Measurements from ENCODE around the gene COL12A1.

Gene COL12A1

GRCh38 chr6:75223428-75223827, 17.6 kb upstream of the COL12A1 start:
- in situ Hi-C loops (cut with HindIII; ENCODE audit: low sequenced_read_pairs): no loop called here

DNA sequence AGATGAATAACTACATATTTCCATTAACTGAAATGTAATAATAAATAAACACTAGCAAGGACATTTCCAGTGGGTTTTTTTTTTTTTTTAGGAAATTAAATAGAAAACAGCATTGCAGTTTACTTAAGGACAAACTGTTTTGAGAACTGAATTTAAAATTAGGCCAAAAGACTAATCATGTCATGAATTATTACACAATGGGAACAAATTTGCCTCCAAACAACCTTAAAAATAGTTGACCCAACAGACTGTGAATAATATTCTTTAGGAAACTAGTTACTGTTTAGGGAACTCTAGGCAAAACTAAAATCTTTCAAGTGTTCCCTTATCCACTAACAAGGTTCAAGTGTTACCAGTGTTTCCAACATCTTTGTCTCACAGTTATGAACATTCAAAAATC, 16.4 kb upstream of the COL12A1 start:
- DNase-seq (ENCODE audit: low read depth, low spot score): no peak
- in situ Hi-C loops (cut with HindIII; ENCODE audit: low sequenced_read_pairs): no loop called here
- no peak overlapping the region for H3K4me3 ChIP-seq (ENCODE audit: low read depth, low read length)
- TF ChIP-seq, protein P1, sequence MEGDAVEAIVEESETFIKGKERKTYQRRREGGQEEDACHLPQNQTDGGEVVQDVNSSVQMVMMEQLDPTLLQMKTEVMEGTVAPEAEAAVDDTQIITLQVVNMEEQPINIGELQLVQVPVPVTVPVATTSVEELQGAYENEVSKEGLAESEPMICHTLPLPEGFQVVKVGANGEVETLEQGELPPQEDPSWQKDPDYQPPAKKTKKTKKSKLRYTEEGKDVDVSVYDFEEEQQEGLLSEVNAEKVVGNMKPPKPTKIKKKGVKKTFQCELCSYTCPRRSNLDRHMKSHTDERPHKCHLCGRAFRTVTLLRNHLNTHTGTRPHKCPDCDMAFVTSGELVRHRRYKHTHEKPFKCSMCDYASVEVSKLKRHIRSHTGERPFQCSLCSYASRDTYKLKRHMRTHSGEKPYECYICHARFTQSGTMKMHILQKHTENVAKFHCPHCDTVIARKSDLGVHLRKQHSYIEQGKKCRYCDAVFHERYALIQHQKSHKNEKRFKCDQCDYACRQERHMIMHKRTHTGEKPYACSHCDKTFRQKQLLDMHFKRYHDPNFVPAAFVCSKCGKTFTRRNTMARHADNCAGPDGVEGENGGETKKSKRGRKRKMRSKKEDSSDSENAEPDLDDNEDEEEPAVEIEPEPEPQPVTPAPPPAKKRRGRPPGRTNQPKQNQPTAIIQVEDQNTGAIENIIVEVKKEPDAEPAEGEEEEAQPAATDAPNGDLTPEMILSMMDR (IDR thresholded peaks at IDR 0.05; ENCODE audit: low read depth, low read length): no peak

More at GRCh38 chr6:75223428-75223827, 17.6 kb upstream of the COL12A1 start:
- no peak for DNase-seq (ENCODE audit: low read depth, low spot score)
- H3K4me3 ChIP-seq (ENCODE audit: low read depth, low read length): no peak overlapping the region
- TF ChIP-seq, protein P1 (IDR thresholded peaks at IDR 0.05; ENCODE audit: low read depth, low read length): no peak

GRCh38 chr6:75221116-75221515, 15.3 kb upstream of the COL12A1 start:
- no peak overlapping the region for H3K4me3 ChIP-seq (ENCODE audit: low read depth, low read length)
- DNase-seq (ENCODE audit: low read depth, low spot score): no peak
- TF ChIP-seq, protein P1 (IDR thresholded peaks at IDR 0.05; ENCODE audit: low read depth, low read length): no peak
- in situ Hi-C loops (cut with HindIII; ENCODE audit: low sequenced_read_pairs): no loop called here

DNA sequence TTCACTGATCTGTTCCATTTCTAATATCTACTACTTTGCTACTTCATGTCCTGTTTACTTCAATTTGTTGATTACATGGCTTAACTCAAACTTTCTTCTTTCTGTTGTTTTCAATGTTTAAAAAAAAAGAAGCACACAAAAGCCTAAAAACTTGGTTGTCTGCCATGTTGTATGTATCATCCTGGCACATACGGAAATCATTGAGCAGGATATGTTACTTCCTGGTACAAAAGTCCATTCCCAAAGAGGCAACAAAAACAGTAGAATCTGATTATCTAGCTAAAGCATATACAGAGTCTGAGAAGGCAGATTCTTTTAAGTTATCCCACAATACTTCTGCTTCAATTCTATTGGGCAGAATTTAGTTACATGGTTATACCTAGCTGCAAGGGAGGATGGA, 14.5 kb upstream of the COL12A1 start:
- DNase-seq (ENCODE audit: low read depth, low spot score): no peak
- in situ Hi-C loops (cut with HindIII; ENCODE audit: low sequenced_read_pairs): no loop called here
- H3K4me3 ChIP-seq (ENCODE audit: low read depth, low read length): no peak overlapping the region
- TF ChIP-seq, protein P1 (IDR thresholded peaks at IDR 0.05; ENCODE audit: low read depth, low read length): no peak

- no peak overlapping the region for H3K4me3 ChIP-seq (ENCODE audit: low read depth, low read length)
- in situ Hi-C loops (cut with HindIII; ENCODE audit: low sequenced_read_pairs): no loop called here
- no peak for DNase-seq (ENCODE audit: low read depth, low spot score)
- TF ChIP-seq, protein P1 (IDR thresholded peaks at IDR 0.05; ENCODE audit: low read depth, low read length): no peak
These were observed 13.4 kb upstream of the COL12A1 start for GRCh38 chr6:75219263-75219662.

DNA sequence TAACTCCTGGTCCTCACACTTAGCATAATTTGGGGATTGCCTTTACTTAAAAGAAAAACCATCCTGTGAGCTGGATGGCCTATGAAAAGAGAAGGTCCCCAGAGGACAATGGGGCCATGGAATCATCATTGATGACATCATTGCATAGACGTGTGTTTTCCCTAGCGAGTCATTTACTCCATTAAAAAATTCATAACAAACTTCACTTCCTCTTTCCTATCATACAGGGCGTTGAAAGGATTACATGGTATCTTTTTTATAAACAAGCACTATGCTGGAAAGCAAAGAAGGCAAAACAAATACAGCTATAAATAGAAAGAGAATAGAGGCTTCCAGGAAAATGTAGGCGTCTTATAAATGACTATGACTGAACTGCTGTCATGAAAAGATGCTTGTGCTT, 11.3 kb upstream of the COL12A1 start:
- in situ Hi-C loops (cut with HindIII; ENCODE audit: low sequenced_read_pairs): no loop called here
- no peak overlapping the region for H3K4me3 ChIP-seq (ENCODE audit: low read depth, low read length)
- TF ChIP-seq, protein P1 (IDR thresholded peaks at IDR 0.05; ENCODE audit: low read depth, low read length): no peak
- DNase-seq (ENCODE audit: low read depth, low spot score): peak; percentile 54

DNA sequence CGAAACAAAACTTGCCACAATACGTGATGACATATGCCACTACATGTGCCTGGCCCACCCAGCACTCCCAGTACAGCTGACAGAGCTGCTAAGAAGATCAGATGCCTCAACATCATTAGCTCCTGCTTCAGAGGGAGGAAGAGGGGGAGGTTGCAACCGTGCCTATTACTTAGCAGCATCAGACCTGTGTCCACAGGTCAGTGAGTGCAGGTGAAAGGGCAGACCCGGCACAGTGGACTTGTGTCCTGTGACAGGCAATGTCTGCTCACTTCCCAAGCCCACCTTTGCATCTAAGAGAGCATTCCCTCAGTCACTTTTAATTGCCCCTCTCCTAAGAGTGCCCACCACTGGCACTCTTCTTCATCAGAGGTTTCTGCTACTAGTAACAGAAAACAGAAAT, 9.4 kb upstream of the COL12A1 start:
- DNase-seq (ENCODE audit: low read depth, low spot score): no peak
- no peak overlapping the region for H3K4me3 ChIP-seq (ENCODE audit: low read depth, low read length)
- TF ChIP-seq, protein P1 (IDR thresholded peaks at IDR 0.05; ENCODE audit: low read depth, low read length): no peak
- in situ Hi-C loops (cut with HindIII; ENCODE audit: low sequenced_read_pairs): no loop called here
